Effector memory CD4-positive, alpha-beta T cell (primary cell): ENCODE measurements around the gene PDCD4.

Experiments
- DNase-seq, 3 donors: peaks; one replicate each; pipeline ENCODE4 v3.0.0-alpha.2; 2020
- H3K27ac ChIP-seq: 2 replicates; pipeline ENCODE4 v1.7.0; 2013; ENCODE audit warnings: mild to moderate bottlenecking, low read length, moderate library complexity; ENCODE audit not compliant: insufficient read depth, poor library complexity, severe bottlenecking
- H3K27me3 ChIP-seq: replicated peaks from 2 replicates; pipeline ENCODE4 v1.7.0; 2013; ENCODE audit warnings: mild to moderate bottlenecking, low read length; ENCODE audit not compliant: insufficient read depth, control insufficient read depth, poor library complexity, severe bottlenecking
- H3K36me3 ChIP-seq: 2 replicates; pipeline ENCODE4 v1.7.0; 2013; ENCODE audit warnings: mild to moderate bottlenecking, low read length, moderate library complexity; ENCODE audit not compliant: control insufficient read depth, insufficient read depth
- H3K4me1 ChIP-seq: 2 replicates; pipeline ENCODE4 v1.7.0; 2013; ENCODE audit warnings: low read length, mild to moderate bottlenecking; ENCODE audit not compliant: control insufficient read depth, insufficient read depth, poor library complexity, severe bottlenecking
- H3K4me3 ChIP-seq: 2 replicates; pipeline ENCODE4 v1.7.0; 2013; ENCODE audit warnings: low read length, low read depth, mild to moderate bottlenecking; ENCODE audit not compliant: insufficient read depth, poor library complexity, severe bottlenecking
- H3K9me3 ChIP-seq: 2 replicates; pipeline ENCODE4 v1.7.0; 2013; ENCODE audit warnings: mild to moderate bottlenecking, low read length, moderate library complexity; ENCODE audit not compliant: control insufficient read depth

Gene PDCD4

DNA sequence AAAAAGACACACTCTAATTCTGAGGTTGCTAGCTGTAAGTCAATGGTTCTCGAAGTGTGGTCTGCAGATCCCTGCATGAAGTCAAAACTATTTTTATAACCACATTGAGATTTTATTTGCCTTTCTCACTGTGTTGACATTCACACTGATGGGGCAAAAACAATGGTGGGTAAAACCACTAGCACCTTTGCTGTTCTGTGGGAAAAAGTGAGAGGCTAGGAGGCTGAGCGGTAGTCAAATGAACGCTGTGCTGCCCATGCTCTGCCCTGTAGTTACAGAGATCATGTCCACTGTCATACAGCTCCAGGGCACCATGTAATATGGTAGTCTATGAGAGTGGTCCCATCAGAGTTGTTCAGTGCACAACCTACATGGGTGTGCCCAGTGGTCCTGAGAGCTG is 21.6 kb upstream of the PDCD4 start:
- no peaks in the 10 kb centered on the region for H3K9me3 ChIP-seq
- H3K4me1 ChIP-seq: peaks cover 46% of the 10 kb centered on the region
- H3K4me3 ChIP-seq: no peak overlapping the region
- no peak overlapping the region for H3K27ac ChIP-seq
- H3K36me3 ChIP-seq: no peaks in the 10 kb centered on the region
- H3K27me3 ChIP-seq: no peaks in the 10 kb centered on the region
- no peak for DNase-seq

- H3K4me3 ChIP-seq: peak overlapping the region; percentile 9
- peak in 1 of 3 donors; percentile 22 for DNase-seq
- no peaks in the 10 kb centered on the region for H3K36me3 ChIP-seq
- H3K4me1 ChIP-seq: peaks cover 43% of the 10 kb centered on the region
- H3K9me3 ChIP-seq: no peaks in the 10 kb centered on the region
- no peaks in the 10 kb centered on the region for H3K27me3 ChIP-seq
- peak overlapping the region; percentile 33 for H3K27ac ChIP-seq
Measured at GRCh38 chr10:110851020-110851612, 20.6 kb upstream of the PDCD4 start.

DNA sequence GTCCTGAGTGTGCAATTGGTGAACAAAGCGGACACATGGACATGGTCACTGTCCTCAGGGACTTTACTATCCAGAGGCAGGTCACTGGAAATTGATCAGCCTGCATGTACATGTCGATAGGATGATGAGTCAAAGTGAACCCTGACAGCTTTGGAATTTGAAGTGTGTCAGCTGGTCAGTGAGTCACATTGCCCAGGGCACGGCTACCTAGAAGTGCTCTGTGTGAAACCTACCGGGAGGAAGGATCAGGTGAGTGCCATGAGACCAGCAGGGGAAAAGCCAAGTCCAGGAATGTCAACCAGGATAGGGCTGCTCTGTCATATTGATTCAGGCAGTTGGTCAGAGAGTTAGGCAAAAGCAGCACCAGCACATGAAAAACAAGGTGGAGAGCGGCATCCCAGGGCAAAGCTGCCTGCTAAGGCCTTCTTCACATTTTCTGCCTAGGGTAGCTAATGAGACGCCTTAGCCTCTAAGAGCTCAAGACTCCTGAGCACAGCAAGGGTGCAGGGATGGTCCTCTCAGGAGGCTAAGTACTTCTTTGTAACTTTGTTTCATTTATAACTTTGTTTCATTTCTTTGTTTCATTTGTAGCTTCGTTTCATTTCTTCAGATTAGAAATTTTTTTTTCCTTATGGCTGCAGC is 19.4 kb upstream of the PDCD4 start:
- Histone ChIP-seq H3K4me1 (peaks cover 46% of the 10 kb centered on the region), H3K36me3 (no peaks in the 10 kb centered on the region), H3K27me3 (no peaks in the 10 kb centered on the region), H3K27ac (peak overlapping the region; percentile 26), H3K9me3 (no peaks in the 10 kb centered on the region), H3K4me3 (peak overlapping the region; percentile 22)
- DNase-seq: no peak

DNA sequence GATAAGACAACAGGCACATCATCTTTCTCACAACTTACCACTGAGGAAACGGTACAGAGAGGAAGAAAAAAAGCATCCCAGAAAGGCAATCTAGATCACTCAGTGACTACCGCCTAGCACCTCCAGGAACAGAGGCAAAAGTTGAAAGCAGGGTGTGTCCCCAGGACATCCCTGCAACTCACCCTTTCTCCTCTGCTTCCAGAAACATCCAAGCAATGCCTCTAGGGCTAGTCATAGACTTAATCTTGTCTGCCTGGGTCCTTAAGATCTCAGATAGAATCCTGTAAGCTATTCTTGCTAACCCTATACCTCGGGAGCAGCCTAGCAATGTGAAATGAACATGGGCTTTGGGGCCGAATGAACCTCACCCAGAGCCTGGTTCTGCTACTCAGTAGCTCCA is 18.8 kb upstream of the PDCD4 start:
- DNase-seq: no peak
- H3K4me1 ChIP-seq: peaks cover 52% of the 10 kb centered on the region
- H3K36me3 ChIP-seq: no peaks in the 10 kb centered on the region
- H3K27ac ChIP-seq: peak overlapping the region; percentile 26
- peak overlapping the region; percentile 22 for H3K4me3 ChIP-seq
- no peaks in the 10 kb centered on the region for H3K9me3 ChIP-seq
- H3K27me3 ChIP-seq: no peaks in the 10 kb centered on the region

- peaks cover 63% of the 10 kb centered on the region for H3K4me1 ChIP-seq
- no peak overlapping the region for H3K27ac ChIP-seq
- H3K27me3 ChIP-seq: no peaks in the 10 kb centered on the region
Measured at GRCh38 chr10:110853921-110854605, 17.7 kb upstream of the PDCD4 start.

GRCh38 chr10:110857265-110858171 is 14.2 kb upstream of the PDCD4 start:
- Histone ChIP-seq H3K27ac (peak overlapping the region; percentile 83), H3K36me3 (no peaks in the 10 kb centered on the region), H3K27me3 (no peaks in the 10 kb centered on the region), H3K4me1 (peaks cover 76% of the 10 kb centered on the region), H3K9me3 (no peaks in the 10 kb centered on the region), H3K4me3 (no peak overlapping the region)
- DNase-seq: no peak

More at GRCh38 chr10:110853921-110854605, 17.7 kb upstream of the PDCD4 start:
- no peaks in the 10 kb centered on the region for H3K9me3 ChIP-seq
- no peaks in the 10 kb centered on the region for H3K36me3 ChIP-seq
- no peak overlapping the region for H3K4me3 ChIP-seq
- DNase-seq: no peak

- H3K4me1 ChIP-seq: peaks cover 76% of the 10 kb centered on the region
- H3K4me3 ChIP-seq: no peak overlapping the region
- peak overlapping the region; percentile 83 for H3K27ac ChIP-seq
Measured at GRCh38 chr10:110858297-110858934, 13.3 kb upstream of the PDCD4 start.

GRCh38 chr10:110859206-110859972 is 12.3 kb upstream of the PDCD4 start:
- Histone ChIP-seq H3K27me3 (no peaks in the 10 kb centered on the region), H3K9me3 (no peaks in the 10 kb centered on the region), H3K4me1 (peaks cover 76% of the 10 kb centered on the region), H3K36me3 (no peaks in the 10 kb centered on the region), H3K4me3 (no peak overlapping the region), H3K27ac (peak overlapping the region; percentile 83)
- DNase-seq: no peak

More at GRCh38 chr10:110858297-110858934, 13.3 kb upstream of the PDCD4 start:
- Histone ChIP-seq H3K9me3 (no peaks in the 10 kb centered on the region), H3K27me3 (no peaks in the 10 kb centered on the region), H3K36me3 (no peaks in the 10 kb centered on the region)
- DNase-seq: no peak

GRCh38 chr10:110859973-110860376 is 11.8 kb upstream of the PDCD4 start:
- Histone ChIP-seq H3K4me1 (peaks cover 77% of the 10 kb centered on the region), H3K4me3 (no peak overlapping the region), H3K27ac (peak overlapping the region; percentile 83), H3K9me3 (no peaks in the 10 kb centered on the region), H3K27me3 (no peaks in the 10 kb centered on the region), H3K36me3 (no peaks in the 10 kb centered on the region)
- DNase-seq: no peak
